ENCODE results near the gene CLCNKA. TPM values are rescaled to one million over a fixed set of nuclear protein-coding genes. Genes with fewer than 3 reads are reported as not detected.
"Not testable (repeated sequence)": the region's sequence is repeated elsewhere in the genome, so short reads cannot be mapped to it uniquely, and the experiment has no call there.

CLCNKA gene
- total RNA-seq, 2 experiments from 2014 or later: not detected

- CTCF ChIA-PET: interaction anchor here (1.0 kb wide), 1 partner anchor 133 kb away, joined by 3 read pairs; no protein-coding TSS in a partner anchor
- no peaks in the 10 kb centered on the region for H3K9me3 Mint-ChIP-seq (ENCODE audit: low read depth)
- intact Hi-C loops (cut with DNase I, micrococcal nuclease): no loop called here
- DNase-seq: no peak
- H3K4me3 Mint-ChIP-seq: no peak overlapping the region
- no peaks in the 10 kb centered on the region for H3K27me3 Mint-ChIP-seq
- H3K27ac Mint-ChIP-seq: no peak overlapping the region
- POLR2A ChIA-PET: no interaction called here
- no peaks in the 10 kb centered on the region for H3K36me3 Mint-ChIP-seq (ENCODE audit: low read depth)
- no peak for ATAC-seq
- no peaks in the 10 kb centered on the region for H3K4me1 Mint-ChIP-seq
Measured at GRCh38 chr1:15998929-15999328, 22.9 kb upstream of the CLCNKA start.

GRCh38 chr1:16001274-16001673 lies 20.6 kb upstream of the CLCNKA start:
- H3K4me1 Mint-ChIP-seq; DNase-seq; H3K27me3 Mint-ChIP-seq; intact Hi-C loops (cut with DNase I, micrococcal nuclease); H3K9me3 Mint-ChIP-seq (ENCODE audit: low read depth); H3K36me3 Mint-ChIP-seq (ENCODE audit: low read depth); H3K4me3 Mint-ChIP-seq; H3K27ac Mint-ChIP-seq; ATAC-seq; POLR2A ChIA-PET: not testable (repeated sequence)
- CTCF ChIA-PET: interaction anchor here (0.7 to 1.0 kb wide), 2 partner anchors 15 to 209 kb away, joined by 3 to 4 read pairs; no protein-coding TSS in a partner anchor

GRCh38 chr1:16005597-16005996 lies 16.2 kb upstream of the CLCNKA start:
- ATAC-seq (no peak), DNase-seq (no peak)
- Mint-ChIP-seq H3K27me3 (no peaks in the 10 kb centered on the region), H3K4me3 (no peak overlapping the region), H3K4me1 (peaks cover 8% of the 10 kb centered on the region), H3K9me3 (ENCODE audit: low read depth) (no peaks in the 10 kb centered on the region), H3K27ac (no peak overlapping the region), H3K36me3 (ENCODE audit: low read depth) (no peaks in the 10 kb centered on the region)
- POLR2A ChIA-PET: no interaction called here
- intact Hi-C loops (cut with DNase I, micrococcal nuclease): loop anchor here in 1 of 2 experiments (5.0 kb wide), 1 partner anchor 188 kb away; no protein-coding TSS in a partner anchor
- CTCF ChIA-PET: interaction anchor here (0.6 to 3.6 kb wide), 6 partner anchors 8 to 359 kb away, joined by 3 to 17 read pairs (median 4); no protein-coding TSS in a partner anchor

GRCh38 chr1:16006010-16006409 lies 15.8 kb upstream of the CLCNKA start:
- CTCF ChIA-PET: interaction anchor here (0.6 to 3.6 kb wide), 4 partner anchors 8 to 359 kb away, joined by 3 to 17 read pairs (median 10); no protein-coding TSS in a partner anchor
- Mint-ChIP-seq H3K4me3 (no peak overlapping the region), H3K27ac (no peak overlapping the region), H3K9me3 (ENCODE audit: low read depth) (no peaks in the 10 kb centered on the region), H3K27me3 (no peaks in the 10 kb centered on the region), H3K36me3 (ENCODE audit: low read depth) (no peaks in the 10 kb centered on the region), H3K4me1 (peaks cover 8% of the 10 kb centered on the region)
- ATAC-seq (no peak), DNase-seq (no peak)
- POLR2A ChIA-PET: no interaction called here
- intact Hi-C loops (cut with DNase I, micrococcal nuclease): loop anchor here (2.0 to 5.0 kb wide), 3 partner anchors 189 to 203 kb away; no protein-coding TSS in a partner anchor

- H3K9me3 Mint-ChIP-seq (ENCODE audit: low read depth): no peaks in the 10 kb centered on the region
- DNase-seq (peak; percentile 46), ATAC-seq (peak; percentile 94)
- no peak overlapping the region for H3K4me3 Mint-ChIP-seq
- CTCF ChIA-PET: interaction anchor here (0.6 to 3.6 kb wide), 14 partner anchors 9 to 369 kb away, joined by 3 to 17 read pairs (median 3); partner anchors contain the start of gene SPEN
- intact Hi-C loops (cut with DNase I, micrococcal nuclease): loop anchor here (1.0 to 5.0 kb wide), 4 partner anchors 190 to 215 kb away; no protein-coding TSS in a partner anchor
- no peaks in the 10 kb centered on the region for H3K27me3 Mint-ChIP-seq
- peaks cover 8% of the 10 kb centered on the region for H3K4me1 Mint-ChIP-seq
- no peaks in the 10 kb centered on the region for H3K36me3 Mint-ChIP-seq (ENCODE audit: low read depth)
- POLR2A ChIA-PET: no interaction called here
- peak overlapping the region; percentile 41 for H3K27ac Mint-ChIP-seq
Measured at GRCh38 chr1:16006552-16007485, 15.0 kb upstream of the CLCNKA start.

- intact Hi-C loops (cut with DNase I, micrococcal nuclease): loop anchor here (1.0 to 5.0 kb wide), 5 partner anchors 25 to 216 kb away; no protein-coding TSS in a partner anchor
- no peak overlapping the region for H3K27ac Mint-ChIP-seq
- peaks cover 8% of the 10 kb centered on the region for H3K4me1 Mint-ChIP-seq
- ChIA-PET POLR2A (no interaction called here), CTCF (interaction anchor here (0.6 to 3.6 kb wide), 18 partner anchors 10 to 908 kb away, joined by 3 to 17 read pairs (median 3); partner anchors contain the start of gene SPEN)
- ATAC-seq: no peak
- H3K27me3 Mint-ChIP-seq: no peaks in the 10 kb centered on the region
- H3K4me3 Mint-ChIP-seq: no peak overlapping the region
- H3K36me3 Mint-ChIP-seq (ENCODE audit: low read depth): no peaks in the 10 kb centered on the region
- DNase-seq: no peak
- no peaks in the 10 kb centered on the region for H3K9me3 Mint-ChIP-seq (ENCODE audit: low read depth)
Measured at GRCh38 chr1:16007671-16008341, 14.0 kb upstream of the CLCNKA start.

GRCh38 chr1:16009030-16009460 lies 12.8 kb upstream of the CLCNKA start:
- no peaks in the 10 kb centered on the region for H3K9me3 Mint-ChIP-seq (ENCODE audit: low read depth)
- intact Hi-C loops (cut with DNase I, micrococcal nuclease): loop anchor here (1.0 to 5.0 kb wide), 6 partner anchors 24 to 192 kb away; partner anchors contain the start of gene FAM131C (in 1 of the 2)
- no peaks in the 10 kb centered on the region for H3K36me3 Mint-ChIP-seq (ENCODE audit: low read depth)
- DNase-seq (peak; percentile 86), ATAC-seq (peak; percentile 35)
- POLR2A ChIA-PET: no interaction called here
- no peak overlapping the region for H3K27ac Mint-ChIP-seq
- no peaks in the 10 kb centered on the region for H3K27me3 Mint-ChIP-seq
- CTCF ChIA-PET: interaction anchor here (0.6 to 3.6 kb wide), 13 partner anchors 9 to 218 kb away, joined by 3 to 17 read pairs (median 4); partner anchors contain the start of genes FAM131C and HSPB7
- no peak overlapping the region for H3K4me3 Mint-ChIP-seq
- H3K4me1 Mint-ChIP-seq: peaks cover 10% of the 10 kb centered on the region

- no peak for DNase-seq
- Mint-ChIP-seq H3K4me1 (peaks cover 10% of the 10 kb centered on the region), H3K27ac (no peak overlapping the region), H3K4me3 (no peak overlapping the region), H3K36me3 (ENCODE audit: low read depth) (no peaks in the 10 kb centered on the region), H3K27me3 (no peaks in the 10 kb centered on the region), H3K9me3 (ENCODE audit: low read depth) (no peaks in the 10 kb centered on the region)
- CTCF ChIA-PET: interaction anchor here (0.6 to 1.6 kb wide), 11 partner anchors 8 to 214 kb away, joined by 3 to 5 read pairs (median 3); partner anchors contain the start of genes FAM131C and HSPB7
- intact Hi-C loops (cut with DNase I, micrococcal nuclease): loop anchor here (1.0 to 5.0 kb wide), 7 partner anchors 23 to 228 kb away; partner anchors contain the start of genes CPLANE2 (in 1 of the 2) and FAM131C (in 1 of the 2)
- ATAC-seq: no peak
- POLR2A ChIA-PET: interaction anchor here (0.7 kb wide), 1 partner anchor 139 kb away, joined by 6 read pairs; no protein-coding TSS in a partner anchor
Measured at GRCh38 chr1:16009678-16010077, 12.2 kb upstream of the CLCNKA start.

- intact Hi-C loops (cut with DNase I, micrococcal nuclease): loop anchor here in 1 of 2 experiments (5.0 kb wide), 1 partner anchor 226 kb away; the partner anchor contains the start of gene CPLANE2
- Mint-ChIP-seq H3K4me3 (no peak overlapping the region), H3K9me3 (ENCODE audit: low read depth) (no peaks in the 10 kb centered on the region), H3K36me3 (ENCODE audit: low read depth) (no peaks in the 10 kb centered on the region), H3K27me3 (no peaks in the 10 kb centered on the region), H3K4me1 (peaks cover 10% of the 10 kb centered on the region), H3K27ac (no peak overlapping the region)
- ChIA-PET POLR2A (no interaction called here), CTCF (interaction anchor here (0.5 to 1.6 kb wide), 9 partner anchors 8 to 354 kb away, joined by 3 to 4 read pairs (median 3); no protein-coding TSS in a partner anchor)
- ATAC-seq: no peak
- DNase-seq: no peak
Measured at GRCh38 chr1:16010837-16011236, 11.0 kb upstream of the CLCNKA start.

GRCh38 chr1:16011936-16012589 lies 9.8 kb upstream of the CLCNKA start:
- CTCF ChIA-PET: interaction anchor here (0.8 to 1.4 kb wide), 2 partner anchors 197 to 217 kb away, joined by 3 read pairs; no protein-coding TSS in a partner anchor
- no peaks in the 10 kb centered on the region for H3K9me3 Mint-ChIP-seq (ENCODE audit: low read depth)

More at GRCh38 chr1:16011936-16012589, 9.8 kb upstream of the CLCNKA start:
- no peaks in the 10 kb centered on the region for H3K27me3 Mint-ChIP-seq
- POLR2A ChIA-PET: no interaction called here
- DNase-seq (no peak), ATAC-seq (no peak)
- no peak overlapping the region for H3K4me3 Mint-ChIP-seq
- H3K27ac Mint-ChIP-seq: no peak overlapping the region
- H3K36me3 Mint-ChIP-seq (ENCODE audit: low read depth): no peaks in the 10 kb centered on the region
- intact Hi-C loops (cut with DNase I, micrococcal nuclease): loop anchor here in 1 of 2 experiments (5.0 kb wide), 1 partner anchor 225 kb away; the partner anchor contains the start of gene CPLANE2
- peaks cover 3% of the 10 kb centered on the region for H3K4me1 Mint-ChIP-seq

Measured in activated CD4-positive, alpha-beta T cell treated with anti-CD3 and anti-CD28 coated beads for 36 hours (primary cell).